Endothelial cell of umbilical vein (primary cell): ENCODE measurements around the gene BAD. TPM values are rescaled to one million over a fixed set of nuclear protein-coding genes. Genes with fewer than 3 reads are reported as not detected.

Experiments used
- BruUV-seq: library from RNA; stranded (reverse); fragments of 400-500 nt; replicated peaks from 2 replicates; lab custom pipeline; 2021; lab: Mats Ljungman, UMichigan
- CTCF ChIA-PET: fragments of 300-600, 350-600 bp; sonication (Branson Sonifier 250); formaldehyde crosslinking; loops from one replicate; lab custom pipeline; 2021; ENCODE audit warnings: antibody characterized with exemption, inconsistent platforms; lab: Charles Lee
- POLR2A ChIA-PET: fragments of 300-600, 350-600 bp; sonication (Branson Sonifier 250); formaldehyde crosslinking; loops from one replicate; lab custom pipeline; 2021; ENCODE audit warnings: antibody characterized with exemption, inconsistent platforms; lab: Charles Lee
- DNase-seq: peaks from one replicate; pipeline ENCODE4 v3.0.0-alpha.2; 2011; ENCODE audit warnings: low read depth, low spot score
- FAIRE-seq: peaks from 2 replicates; lab custom pipeline; 2011; peaks lifted over from hg19 to GRCh38; lab: Jason Lieb, UNC
- H2AFZ ChIP-seq: 2 replicates; pipeline ENCODE4 v1.6.0; 2012; ENCODE audit warnings: low read depth, low read length, control low read depth, inconsistent platforms
- H3K27ac ChIP-seq: 2 replicates; pipeline ENCODE4 v1.5.1; 2011; ENCODE audit warnings: low read depth, mild to moderate bottlenecking, control low read depth, low read length, moderate library complexity; ENCODE audit not compliant: insufficient read depth
- H3K27me3 ChIP-seq, 2 experiments: 2 replicates each; pipeline versions ENCODE4 v1.6.0 to v1.6.1; 2011; ENCODE audit warnings: low read length in 2 of 2, mixed read lengths in 1 of 2; ENCODE audit not compliant: control insufficient read depth in 2 of 2, insufficient read depth in 2 of 2
- H3K36me3 ChIP-seq, 2 experiments: 2 replicates in 1 of 2; 3 replicates in 1 of 2; pipeline ENCODE4 v1.5.1; 2011; ENCODE audit warnings: low read length in 2 of 2, mild to moderate bottlenecking in 1 of 2, moderate library complexity in 1 of 2; ENCODE audit not compliant: control insufficient read depth in 2 of 2, insufficient read depth in 2 of 2; ENCODE audit errors: extremely low read depth in 1 of 2
- H3K4me1 ChIP-seq: 3 replicates; pipeline ENCODE4 v1.5.1; 2011; ENCODE audit warnings: mild to moderate bottlenecking, low read length; ENCODE audit not compliant: control insufficient read depth, insufficient read depth; ENCODE audit errors: extremely low read depth
- H3K4me2 ChIP-seq: 2 replicates; pipeline ENCODE4 v1.6.1; 2011; ENCODE audit warnings: low read length, control low read depth, mixed read lengths; ENCODE audit not compliant: insufficient read depth
- H3K4me3 ChIP-seq, 3 experiments: fragments of 200-600 bp in 1 of 3; sonication (generic), shearing (Covaris generic) in 1 of 3; replicated peaks in 1 of 3; 2 replicates each; pipeline ENCODE4 v1.5.1; 2011 to 2016; ENCODE audit warnings: control low read depth in 3 of 3, low read length in 3 of 3, mild to moderate bottlenecking in 2 of 3, inconsistent platforms in 1 of 3, low read depth in 1 of 3, moderate library complexity in 1 of 3; ENCODE audit not compliant: insufficient read depth in 1 of 3
- H3K79me2 ChIP-seq: 2 replicates; pipeline ENCODE4 v1.6.0; 2012; ENCODE audit warnings: low read length, inconsistent platforms; ENCODE audit not compliant: control insufficient read depth, insufficient read depth
- H3K9ac ChIP-seq: replicated peaks from 2 replicates; pipeline ENCODE3; 2011; ENCODE audit warnings: low read length, control low read depth; ENCODE audit not compliant: insufficient read depth; ENCODE audit errors: extremely low read depth
- H3K9me1 ChIP-seq: replicated peaks from 3 replicates; pipeline ENCODE4 v1.6.0; 2011; ENCODE audit warnings: mild to moderate bottlenecking, low read length; ENCODE audit not compliant: control insufficient read depth, insufficient read depth; ENCODE audit errors: extremely low read depth
- H3K9me3 ChIP-seq: replicated peaks from 2 replicates; pipeline ENCODE4 v1.5.1; 2012; ENCODE audit warnings: low read length, inconsistent platforms; ENCODE audit not compliant: control insufficient read depth, insufficient read depth
- H4K20me1 ChIP-seq: replicated peaks from 2 replicates; pipeline ENCODE3; 2011; ENCODE audit warnings: mild to moderate bottlenecking, low read length; ENCODE audit not compliant: control insufficient read depth, insufficient read depth; ENCODE audit errors: extremely low read depth
- CTCF ChIP-seq, 2 donors: IDR thresholded peaks; 1 replicate in 1 of 2; 2 replicates in 1 of 2; pipeline ENCODE4 v1.5.1; 2011; ENCODE audit warnings: low read length in 2 of 2, mild to moderate bottlenecking in 2 of 2, moderate library complexity in 2 of 2, control low read depth in 1 of 2, inconsistent platforms in 1 of 2, low read depth in 1 of 2; ENCODE audit not compliant: insufficient read depth in 1 of 2; ENCODE audit errors: extremely low read depth in 1 of 2
- EZH2 ChIP-seq: IDR thresholded peaks from 2 replicates; pipeline ENCODE4 v1.6.1; 2012; ENCODE audit warnings: borderline replicate concordance, low read depth, mild to moderate bottlenecking, moderate library complexity, low read length, inconsistent platforms; ENCODE audit not compliant: severe bottlenecking
- FOS ChIP-seq: IDR thresholded peaks from 2 replicates; pipeline ENCODE4 v1.6.1; 2011; ENCODE audit warnings: mild to moderate bottlenecking, low read length, moderate library complexity, borderline replicate concordance; ENCODE audit not compliant: insufficient read depth
- GATA2 ChIP-seq: IDR thresholded peaks from 2 replicates; pipeline ENCODE4 v1.7.0; 2011; ENCODE audit warnings: low read depth, mild to moderate bottlenecking, moderate library complexity, mixed read lengths, low read length; ENCODE audit not compliant: insufficient read length, insufficient read depth
- JUN ChIP-seq: IDR thresholded peaks from 2 replicates; pipeline ENCODE4 v1.6.1; 2011; ENCODE audit warnings: borderline replicate concordance, low read depth; ENCODE audit not compliant: insufficient read length, insufficient read depth
- MAX ChIP-seq: IDR thresholded peaks from 2 replicates; pipeline ENCODE4 v1.6.1; 2011; ENCODE audit not compliant: insufficient read depth, insufficient read length
- MYC ChIP-seq: IDR thresholded peaks from one replicate; pipeline ENCODE4 v1.6.1; 2011; ENCODE audit warnings: mild to moderate bottlenecking, low read depth, low read length
- POLR2A ChIP-seq: IDR thresholded peaks from 2 replicates; pipeline ENCODE4 v1.6.1; 2012; ENCODE audit warnings: low read depth, mild to moderate bottlenecking, control low read depth, low read length
- POLR2AphosphoS5 ChIP-seq: IDR thresholded peaks from 2 replicates; pipeline ENCODE4 v1.6.1; 2012; ENCODE audit warnings: low read depth, mild to moderate bottlenecking, control low read depth, low read length, moderate library complexity; ENCODE audit not compliant: insufficient read depth
- dilution Hi-C: fragments of 300-500 bp; cut with MboI; formaldehyde crosslinking; loops from one replicate; pipeline ENCODE4 v1.15.0; 2019; ENCODE audit warnings: low sequenced_read_pairs; ENCODE audit not compliant: extremely low pct_ligation_motif_present
- intact Hi-C: fragments of 100-400 bp; cut with micrococcal nuclease; formaldehyde crosslinking; loops from one replicate; pipeline ENCODE4 v1.10.0; 2022
- polyA plus RNA-seq, 4 experiments: library from polyadenylated mRNA; depleted of rRNA in 3 of 4; stranded (reverse) in 3 of 4; unstranded in 1 of 4; fragments of >200 nt; gene quantifications; 2 replicates each; pipeline versions ENCODE4 v1.2.1 to v1.2.3, GENCODE V29; 2011 to 2012; ENCODE audit warnings: missing spikeins in 1 of 4
- total RNA-seq: library from RNA; stranded (reverse); gene quantifications from 2 replicates; pipeline ENCODE4 v1.2.3, GENCODE V29; 2021

Gene BAD
- total and polyA plus RNA-seq, 2 donors (not counting 3 experiments of a cell fraction or from before 2014, with no cell fraction given), result 65.3 to 88.0 TPM

- ChIA-PET POLR2A (no interaction called here), CTCF (interaction anchor here (0.9 to 1.5 kb wide), 4 partner anchors 7 to 51 kb away, joined by 4 to 5 read pairs (median 4); no protein-coding TSS in a partner anchor)
- TF ChIP-seq CTCF (IDR thresholded peaks at IDR 0.05; ENCODE audit: extremely low read depth in 1 of 2, insufficient read depth in 1 of 2, low read depth in 1 of 2, low read length in 2 of 2), result no peak
- no peak for TF ChIP-seq POLR2AphosphoS5
- no peak for TF ChIP-seq EZH2
- TF ChIP-seq MYC, result no peak
- TF ChIP-seq FOS, result no peak
- TF ChIP-seq POLR2A, result no peak
- no peak for TF ChIP-seq MAX
- TF ChIP-seq GATA2, result no peak
- no peak for TF ChIP-seq JUN
- H3K79me2 ChIP-seq, result peaks cover 32% of the 10 kb centered on the region
- no peak overlapping the region for H3K27ac ChIP-seq
- FAIRE-seq (no peak), DNase-seq (no peak)
- dilution Hi-C loops (no loop called here), intact Hi-C loops (no loop called here)
- no peak overlapping the region for H3K4me2 ChIP-seq
- H2AFZ ChIP-seq, result no peak overlapping the region
- no peaks in the 10 kb centered on the region for H3K27me3 ChIP-seq
- H3K4me3 ChIP-seq, result no peak overlapping the region
- H3K36me3 ChIP-seq, result peaks cover 14 to 37% of the 10 kb centered on the region in 2 experiments
- no peaks in the 10 kb centered on the region for H3K9me3 ChIP-seq
- no TSS peak for BruUV-seq
- no peak overlapping the region for H3K9ac ChIP-seq
- H4K20me1 ChIP-seq, result no peaks in the 10 kb centered on the region
- H3K4me1 ChIP-seq, result peaks cover 18% of the 10 kb centered on the region
- no peaks in the 10 kb centered on the region for H3K9me1 ChIP-seq
Observed at GRCh38 chr11:64255135-64256128, 29.0 kb downstream of the BAD start.
